GM19351 (cell line): ENCODE results near the gene NOVA1.

Experiments used
- ATAC-seq: cut with Tn5 transposase; IDR thresholded peaks from one replicate; pipeline ENCODE4 v1.9.1; 2021; ENCODE audit warnings: mild to moderate bottlenecking, moderate library complexity; ENCODE audit not compliant: unreplicated experiment

The NOVA1 gene

DNA sequence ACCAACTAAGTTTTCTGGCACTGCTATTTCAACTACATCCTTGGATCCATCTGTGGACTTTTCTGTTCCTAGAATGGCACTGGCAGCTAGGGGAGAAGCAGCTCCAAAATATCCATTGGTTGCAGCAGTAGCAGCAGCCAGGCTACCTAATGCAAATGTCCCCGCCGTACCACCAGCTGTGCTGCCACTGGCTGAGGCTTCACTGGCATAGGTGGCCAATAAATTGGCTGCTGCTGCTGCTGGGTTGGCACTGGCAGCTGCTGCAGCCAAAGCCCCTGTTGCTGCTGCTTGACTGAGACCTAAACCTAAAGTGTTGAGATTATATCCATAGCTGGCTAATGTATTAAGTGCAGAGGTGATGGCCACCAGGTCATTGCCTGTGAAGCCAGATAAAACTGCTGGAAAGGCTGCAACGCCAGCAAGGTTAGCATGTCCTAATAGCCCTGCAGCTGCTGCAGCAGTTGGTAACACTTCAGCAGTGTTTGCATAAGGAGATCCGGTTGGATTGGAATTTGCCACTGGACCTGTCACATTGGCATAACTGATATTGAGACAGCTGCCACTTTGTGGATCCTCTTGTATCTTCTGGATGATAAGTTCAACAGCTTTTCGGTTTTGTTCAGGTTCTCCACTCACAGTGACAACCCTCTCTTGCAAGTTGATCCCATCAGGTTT lies 149.5 kb downstream of the NOVA1 start:
- ATAC-seq, result no peak

DNA sequence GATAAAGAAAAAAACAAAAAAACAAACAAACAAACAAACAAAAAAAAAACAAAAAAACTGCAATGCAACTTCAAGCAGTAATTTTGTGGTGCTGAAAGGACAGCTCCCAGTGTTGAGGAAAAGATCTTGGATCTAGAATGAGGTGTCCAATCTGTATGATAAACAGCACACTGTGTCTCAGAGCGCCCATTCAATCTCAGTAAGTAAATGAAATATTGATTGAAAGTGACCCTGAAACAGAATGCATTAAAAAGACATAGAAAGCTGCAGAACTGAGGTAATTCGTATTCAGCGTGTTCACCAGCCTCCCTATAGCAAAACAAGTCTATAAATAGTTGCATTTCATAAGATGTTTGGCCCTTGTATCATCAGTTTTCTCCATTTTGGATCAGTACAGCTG lies 153.0 kb downstream of the NOVA1 start:
- ATAC-seq, result no peak

DNA sequence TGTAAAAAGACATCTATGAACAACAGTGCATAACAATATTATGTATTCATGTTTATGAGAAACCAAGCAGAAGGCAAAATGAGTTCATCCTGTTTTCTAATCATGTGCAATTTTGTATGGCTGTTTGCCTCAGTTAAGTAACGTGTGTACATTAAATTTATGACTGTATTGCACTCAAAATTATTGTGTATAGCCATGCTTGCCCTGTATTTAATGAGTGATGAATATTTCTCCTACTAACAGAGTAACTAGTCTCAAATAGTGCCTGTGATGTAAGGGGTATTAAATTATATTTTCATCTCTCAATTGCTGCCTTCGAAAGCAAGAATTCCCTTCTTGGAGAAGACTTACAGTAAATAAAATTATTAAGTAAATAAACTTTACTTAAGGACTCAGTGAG lies 154.2 kb downstream of the NOVA1 start:
- ATAC-seq, result no peak

DNA sequence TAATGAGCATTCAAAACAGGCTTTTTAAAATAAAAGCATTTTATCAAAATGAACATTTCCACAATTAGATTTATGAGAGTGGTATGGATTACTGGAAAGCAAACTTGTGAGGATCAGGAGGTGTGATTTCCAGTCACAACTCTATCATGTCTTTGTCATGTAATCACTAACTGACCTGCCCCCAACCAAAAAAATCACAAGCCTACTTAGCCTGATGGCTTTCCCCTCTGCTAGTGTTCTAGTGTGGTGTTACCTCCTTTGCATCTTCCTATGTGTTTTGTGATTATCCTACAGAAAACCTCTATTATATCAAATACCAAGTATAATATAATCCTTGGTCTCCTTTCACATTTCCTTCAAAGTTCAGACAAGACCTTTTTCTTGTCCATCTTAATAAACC lies 168.6 kb downstream of the NOVA1 start:
- no peak for ATAC-seq

DNA sequence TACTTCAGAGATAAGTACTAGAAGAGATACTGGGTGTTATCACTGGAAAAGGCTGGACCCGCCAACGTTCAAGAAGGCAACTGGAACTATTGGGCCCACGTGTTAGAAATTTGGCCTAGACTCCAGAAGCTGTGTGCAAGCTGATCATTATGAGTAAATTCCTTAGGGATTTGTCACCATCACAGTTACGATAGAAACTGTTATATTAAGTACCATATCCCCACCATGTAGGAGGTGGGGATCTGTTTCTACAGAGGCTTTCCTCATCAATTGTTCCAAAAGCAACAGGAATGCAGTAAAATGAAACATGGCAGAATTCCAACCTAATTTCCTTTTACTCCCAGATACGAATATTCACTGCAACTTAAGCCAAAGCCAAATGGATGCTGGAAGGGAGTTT lies 170.7 kb downstream of the NOVA1 start:
- no peak for ATAC-seq

DNA sequence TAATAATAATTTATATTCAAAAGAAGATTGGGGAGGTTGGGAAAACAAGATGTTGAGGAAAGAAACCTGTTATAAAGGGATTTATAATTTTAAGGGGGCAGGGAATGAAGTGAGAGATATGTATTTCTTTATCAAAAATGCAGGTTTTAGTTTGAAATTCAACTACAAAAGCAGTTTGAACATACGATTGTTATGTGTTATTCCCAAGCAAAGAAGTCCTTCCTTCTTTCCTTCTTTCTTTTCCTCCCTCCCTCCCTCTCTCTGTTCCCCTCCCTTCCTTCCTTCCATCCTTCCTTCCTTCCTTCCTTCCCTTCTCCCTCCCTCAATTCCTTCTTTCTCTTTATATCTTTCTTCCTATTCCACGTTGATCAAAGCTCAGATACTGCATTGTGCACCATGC lies 173.3 kb downstream of the NOVA1 start:
- ATAC-seq, result no peak

DNA sequence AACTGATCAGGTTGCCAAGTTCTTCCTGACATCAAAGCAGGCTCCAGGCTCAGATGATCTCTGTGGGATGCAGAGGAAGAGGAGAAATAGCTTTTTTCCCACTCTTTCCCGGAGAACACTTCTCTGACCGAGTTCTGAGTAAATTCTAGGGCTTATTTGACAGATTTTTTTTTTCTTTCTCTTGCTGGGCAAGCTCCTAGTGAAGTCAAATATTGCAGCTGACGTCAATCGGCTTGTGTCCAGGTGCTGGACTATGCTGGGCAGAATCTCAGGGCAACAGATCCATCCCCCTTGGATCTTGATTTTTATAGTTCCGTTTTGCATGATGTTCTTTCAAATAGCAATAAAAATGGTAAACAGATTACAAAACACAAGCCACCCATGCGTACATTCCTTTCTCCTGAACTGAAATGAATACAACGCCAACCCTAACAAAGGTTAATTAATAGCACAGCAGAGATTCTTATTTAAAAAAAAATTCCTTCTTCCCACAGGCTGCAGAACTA lies 182.2 kb downstream of the NOVA1 start:
- ATAC-seq, result no peak

DNA sequence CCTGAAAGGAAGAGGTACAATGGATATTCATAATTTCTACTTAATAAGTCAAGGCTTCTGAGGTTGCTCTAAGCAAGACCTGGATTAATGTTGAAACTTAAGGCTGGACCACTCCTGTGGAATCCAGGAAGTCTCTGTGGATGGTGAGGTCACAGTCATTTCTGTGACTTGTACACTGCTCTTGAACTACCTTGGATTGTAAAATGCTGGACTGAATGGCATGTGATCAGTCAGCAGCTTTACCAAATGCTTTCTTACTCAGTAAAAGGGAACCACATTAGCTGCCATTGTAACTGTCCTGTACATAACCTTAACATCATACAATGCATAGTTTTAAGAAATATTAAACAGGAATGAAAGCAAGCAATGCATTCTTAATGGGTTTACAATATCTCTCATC lies 182.9 kb downstream of the NOVA1 start:
- ATAC-seq, result no peak

DNA sequence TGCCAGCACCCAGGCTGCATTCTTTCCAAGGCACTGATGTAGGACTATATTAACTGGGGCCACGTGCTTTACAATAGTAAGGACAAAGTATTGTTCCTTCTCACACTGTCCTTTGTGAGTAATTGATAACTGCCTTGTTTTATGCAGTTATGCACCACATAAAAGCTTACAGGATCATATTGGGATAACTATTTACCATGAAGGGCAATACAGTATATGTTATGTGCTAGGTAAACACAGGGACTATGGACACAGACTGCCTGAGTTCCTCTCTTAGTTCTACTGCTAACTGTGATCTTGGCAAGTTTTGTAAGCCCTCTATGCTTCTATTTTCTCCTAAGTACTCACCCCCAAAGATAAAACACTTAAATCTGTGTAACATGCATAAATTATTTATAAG lies 183.7 kb downstream of the NOVA1 start:
- no peak for ATAC-seq

DNA sequence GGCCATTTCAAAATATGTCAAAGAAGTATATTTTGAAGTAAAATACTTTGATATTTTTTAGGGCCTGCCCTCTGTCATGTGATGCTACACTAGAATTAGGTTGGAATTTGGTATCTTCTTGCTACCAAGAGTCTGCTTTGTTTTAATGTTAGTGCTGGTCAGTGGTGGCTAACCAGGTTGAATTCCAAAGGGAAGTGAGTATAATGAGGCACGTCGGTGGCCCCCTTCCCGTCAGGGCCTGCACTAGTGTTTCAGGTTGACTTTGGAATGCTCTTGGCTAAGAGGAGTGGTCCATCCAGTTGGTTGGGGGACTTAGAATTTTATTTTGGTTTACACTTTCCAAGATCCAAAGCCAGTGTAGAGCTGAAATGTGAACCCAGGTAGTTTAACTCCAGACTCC lies 185.4 kb downstream of the NOVA1 start:
- no peak for ATAC-seq

DNA sequence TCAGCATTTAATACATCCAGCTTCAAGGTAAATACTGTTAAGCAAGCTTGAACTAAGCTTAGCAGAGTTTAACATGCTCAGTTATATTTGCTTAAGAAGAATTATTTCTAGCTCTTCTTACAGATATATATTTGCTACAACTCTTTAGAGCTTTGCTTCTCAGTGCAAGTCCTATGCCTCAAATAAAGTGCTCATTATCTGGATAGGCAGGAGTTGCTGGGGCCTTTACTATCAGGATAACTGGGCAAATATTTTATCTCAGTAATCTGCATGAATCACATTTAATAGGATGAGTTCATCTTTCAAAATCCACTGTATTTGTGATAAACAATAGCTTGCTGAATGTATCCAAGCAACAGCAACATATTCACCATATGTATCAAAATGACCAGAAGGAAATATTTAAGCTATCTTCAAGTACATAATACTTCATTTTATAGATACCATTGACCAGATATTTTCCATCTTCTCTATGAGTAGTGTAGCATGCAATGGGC lies 187.6 kb downstream of the NOVA1 start:
- no peak for ATAC-seq

DNA sequence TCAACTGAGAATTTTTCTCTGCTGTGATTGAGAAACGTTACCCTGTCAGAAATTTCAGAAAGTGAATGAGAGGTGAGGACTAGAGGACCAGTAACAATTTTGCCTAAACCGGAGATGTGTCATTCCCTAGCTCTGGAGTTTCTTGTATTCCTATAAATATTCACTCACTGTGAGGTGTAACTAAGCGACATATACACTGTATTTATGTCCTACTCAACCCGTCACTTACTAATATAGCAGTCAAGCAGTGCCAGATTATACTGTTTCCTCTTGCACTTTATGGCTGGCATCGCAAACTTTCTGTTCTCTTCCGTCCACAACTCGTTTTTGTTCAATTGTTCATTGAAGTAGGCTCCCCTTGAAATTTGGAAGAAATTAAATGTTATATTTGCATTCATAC lies 192.9 kb downstream of the NOVA1 start:
- no peak for ATAC-seq

DNA sequence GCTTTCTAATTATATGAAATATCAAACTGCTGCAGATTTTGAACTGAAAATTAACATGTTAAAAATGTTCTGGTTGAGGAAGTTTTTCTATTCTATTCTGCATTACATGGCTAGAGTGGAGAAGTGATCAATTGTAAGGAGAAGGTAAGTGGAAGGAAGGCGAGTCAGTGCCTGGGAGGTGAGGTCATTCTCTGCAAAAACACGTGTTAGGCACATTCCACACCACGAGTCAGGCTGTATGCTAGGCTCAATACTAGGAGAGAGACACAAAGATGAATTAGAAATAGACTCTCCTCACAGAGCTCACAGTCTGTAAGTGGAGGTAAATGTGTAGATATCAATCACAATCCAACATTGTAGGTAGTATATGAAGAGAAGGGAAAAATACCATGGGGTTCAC lies 194.1 kb downstream of the NOVA1 start:
- no peak for ATAC-seq

DNA sequence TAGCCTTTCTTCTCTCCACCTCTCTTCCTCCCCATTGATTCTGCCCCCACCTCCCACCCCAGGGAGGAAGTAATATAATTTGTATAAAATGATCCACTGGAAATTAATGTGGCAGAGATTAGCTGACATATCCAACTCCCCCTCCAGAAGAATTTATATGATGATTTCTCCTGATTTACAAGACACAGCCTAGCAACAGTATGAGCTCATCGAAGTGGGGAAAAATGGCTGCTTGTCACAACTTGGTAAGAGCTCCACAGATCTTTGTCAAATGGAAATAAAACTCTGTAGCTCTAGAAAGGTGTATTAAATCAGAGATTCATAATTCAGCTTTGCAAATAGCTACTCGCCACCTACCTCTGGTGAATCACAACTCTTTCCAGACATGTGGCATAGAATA lies 195.7 kb downstream of the NOVA1 start:
- no peak for ATAC-seq

DNA sequence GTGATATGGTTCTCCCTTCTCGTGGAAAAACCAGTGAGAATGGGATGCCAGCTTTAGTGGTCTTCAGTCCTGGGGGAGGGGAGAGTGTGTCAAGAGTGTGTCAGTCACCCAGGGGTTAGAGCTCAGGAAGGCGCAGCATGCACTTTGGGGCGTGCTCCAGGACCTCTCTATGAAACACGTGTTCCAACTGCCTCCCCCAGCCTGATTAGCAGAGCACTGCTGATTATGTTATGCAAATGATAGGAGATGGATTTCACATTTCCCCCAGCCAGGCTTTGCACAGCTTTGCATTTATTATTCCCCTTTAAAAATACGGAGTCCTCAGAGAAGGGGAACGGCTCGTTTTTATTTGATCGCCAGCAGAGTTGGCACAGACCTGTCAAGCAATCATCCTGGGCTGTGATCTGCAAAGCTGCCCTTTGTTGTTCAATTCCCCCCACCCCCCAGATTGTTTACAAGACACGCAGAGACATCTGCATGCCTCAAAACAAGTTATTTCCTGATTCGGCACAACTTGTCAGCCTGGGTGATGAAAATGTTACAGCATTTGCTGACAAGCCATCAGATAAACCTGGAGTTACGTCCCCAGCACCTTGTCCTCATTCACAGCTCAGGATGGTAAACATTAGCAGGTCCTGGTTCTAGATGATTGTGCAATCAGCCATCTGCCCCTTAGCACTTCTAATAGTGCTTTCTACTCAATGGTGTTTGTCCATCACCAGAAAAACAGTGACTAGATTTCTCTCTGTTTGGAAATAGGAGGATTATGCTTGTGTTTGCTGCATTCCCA lies 196.5 kb downstream of the NOVA1 start:
- ATAC-seq, result no peak

DNA sequence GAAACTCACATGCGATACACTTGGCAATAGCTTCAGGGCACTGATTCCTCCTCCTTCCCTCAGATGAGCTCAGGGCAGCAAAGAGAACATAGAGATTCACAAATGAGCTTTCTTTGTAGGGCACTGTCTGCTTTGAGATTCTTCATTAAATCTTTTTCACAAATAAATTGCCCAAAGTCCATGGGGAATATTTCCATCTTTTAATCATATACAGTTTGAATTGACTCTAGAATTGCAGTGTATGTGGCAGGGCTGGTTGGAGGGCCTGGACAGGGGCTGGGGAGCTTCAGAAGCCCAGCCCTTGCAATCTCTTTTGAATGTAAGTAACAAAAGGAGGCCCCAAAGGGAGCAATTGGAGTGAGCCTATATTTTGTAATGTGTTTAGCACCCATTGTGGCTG lies 197.5 kb downstream of the NOVA1 start:
- no peak for ATAC-seq

DNA sequence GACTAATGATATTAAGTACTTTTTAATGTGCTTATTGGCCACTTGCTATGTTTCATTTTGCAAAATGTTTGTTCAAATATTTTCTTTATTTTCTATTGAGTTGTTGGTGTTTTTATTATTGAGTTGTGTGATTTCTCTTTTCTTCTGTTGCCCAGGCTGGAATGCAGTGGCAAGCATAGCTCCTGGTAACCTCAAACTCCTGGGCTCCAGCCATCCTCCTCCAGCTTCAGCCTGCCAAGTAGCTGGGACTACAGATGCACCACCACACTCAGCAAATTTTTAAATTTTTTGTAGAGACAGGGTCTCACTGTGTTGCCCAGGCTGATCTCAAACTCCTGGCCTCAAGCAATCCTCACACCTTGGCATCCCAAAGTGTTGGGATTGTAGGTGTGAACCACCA lies 199.2 kb downstream of the NOVA1 start:
- ATAC-seq, result no peak
